ENCODE measurements around the gene IER3.

Gene IER3

DNA sequence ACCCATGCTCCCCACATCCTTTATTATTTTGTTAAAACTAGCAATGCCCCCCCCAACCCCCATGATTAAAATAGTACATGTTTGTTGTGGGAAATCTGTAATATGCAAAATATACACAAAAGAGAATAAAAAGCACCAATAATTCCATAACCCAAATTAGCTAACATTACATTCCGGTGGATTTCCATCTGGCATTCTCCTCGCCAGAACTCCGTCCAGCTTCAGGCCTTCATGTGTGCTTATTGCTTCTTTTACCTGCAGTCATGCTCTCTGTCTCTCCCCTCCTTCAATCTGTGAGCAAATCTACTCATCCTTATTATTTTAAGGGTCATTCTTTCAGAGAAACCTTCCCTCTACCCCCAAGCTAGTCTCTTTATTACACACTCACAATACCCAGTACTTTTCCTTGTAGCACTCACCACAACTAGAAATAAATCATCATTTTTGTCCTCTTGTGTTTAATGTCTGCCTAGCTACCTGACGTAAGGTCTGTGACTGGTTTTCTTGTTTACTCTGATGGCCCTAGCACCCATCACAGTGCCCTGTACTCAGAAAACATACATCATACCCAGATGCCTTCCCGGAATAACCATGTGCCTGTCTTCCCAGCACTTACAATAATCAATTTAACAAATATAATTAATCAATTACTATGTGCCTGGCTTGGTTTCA is 25.6 kb upstream of the IER3 start:
- DNase-seq (ENCODE audit: low spot score) (no peak), ATAC-seq (ENCODE audit: low read depth) (peak; percentile 7; the same call in 1 of the 3 replicates)
- TF ChIP-seq, protein P1, sequence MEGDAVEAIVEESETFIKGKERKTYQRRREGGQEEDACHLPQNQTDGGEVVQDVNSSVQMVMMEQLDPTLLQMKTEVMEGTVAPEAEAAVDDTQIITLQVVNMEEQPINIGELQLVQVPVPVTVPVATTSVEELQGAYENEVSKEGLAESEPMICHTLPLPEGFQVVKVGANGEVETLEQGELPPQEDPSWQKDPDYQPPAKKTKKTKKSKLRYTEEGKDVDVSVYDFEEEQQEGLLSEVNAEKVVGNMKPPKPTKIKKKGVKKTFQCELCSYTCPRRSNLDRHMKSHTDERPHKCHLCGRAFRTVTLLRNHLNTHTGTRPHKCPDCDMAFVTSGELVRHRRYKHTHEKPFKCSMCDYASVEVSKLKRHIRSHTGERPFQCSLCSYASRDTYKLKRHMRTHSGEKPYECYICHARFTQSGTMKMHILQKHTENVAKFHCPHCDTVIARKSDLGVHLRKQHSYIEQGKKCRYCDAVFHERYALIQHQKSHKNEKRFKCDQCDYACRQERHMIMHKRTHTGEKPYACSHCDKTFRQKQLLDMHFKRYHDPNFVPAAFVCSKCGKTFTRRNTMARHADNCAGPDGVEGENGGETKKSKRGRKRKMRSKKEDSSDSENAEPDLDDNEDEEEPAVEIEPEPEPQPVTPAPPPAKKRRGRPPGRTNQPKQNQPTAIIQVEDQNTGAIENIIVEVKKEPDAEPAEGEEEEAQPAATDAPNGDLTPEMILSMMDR (IDR thresholded peaks at IDR 0.05; ENCODE audit: poor library complexity, severe bottlenecking), result no peak
- Histone ChIP-seq H3K36me3 (ENCODE audit: low read depth) (no peaks in the 10 kb centered on the region), H3K27ac (ENCODE audit: poor library complexity, severe bottlenecking) (peak overlapping the region; percentile 93), H3K9me3 (ENCODE audit: severe bottlenecking) (peaks cover 2% of the 10 kb centered on the region), H3K27me3 (ENCODE audit: insufficient read depth, poor library complexity, severe bottlenecking) (no peaks in the 10 kb centered on the region), H3K4me1 (ENCODE audit: insufficient read depth, poor library complexity, severe bottlenecking) (peaks cover 21% of the 10 kb centered on the region), H3K4me3 (ENCODE audit: severe bottlenecking) (no peak overlapping the region)

DNA sequence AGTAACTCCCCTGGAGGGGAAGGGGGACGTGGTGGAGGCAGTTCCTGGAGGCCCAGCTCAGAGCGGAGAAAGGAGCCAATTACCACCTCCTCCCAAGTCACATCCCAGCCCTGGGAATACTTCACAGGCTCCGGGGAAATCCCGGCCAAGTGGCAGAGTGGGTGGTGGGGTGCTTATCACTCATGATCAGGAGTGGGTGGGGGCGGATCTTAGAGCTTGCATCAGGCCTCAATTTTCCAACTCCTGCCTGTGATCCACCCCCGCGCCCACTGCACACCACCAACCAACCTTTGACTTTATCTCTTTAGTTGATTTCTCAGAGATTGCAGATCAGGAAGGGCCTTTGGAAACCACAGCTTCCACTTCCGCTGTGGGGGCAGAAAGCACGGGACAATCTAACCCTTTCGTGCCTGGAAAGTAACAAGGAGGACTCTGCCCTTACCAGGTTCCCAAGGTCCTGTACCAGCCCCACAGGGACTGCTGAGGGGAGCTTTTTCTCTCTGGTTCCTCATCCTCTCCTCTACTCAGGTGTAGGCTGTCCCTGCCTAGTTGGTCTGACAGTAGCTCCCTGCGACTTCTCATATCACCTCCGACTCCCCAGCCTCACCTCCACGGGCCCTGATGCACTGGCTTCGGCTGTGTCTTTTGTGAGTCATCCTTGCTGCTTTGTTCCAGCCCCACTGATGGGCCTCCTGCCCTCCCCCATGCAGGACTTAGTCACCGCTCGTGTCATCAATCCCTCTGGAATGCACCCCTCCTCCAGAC is 24.9 kb upstream of the IER3 start:
- TF ChIP-seq, protein P1 (IDR thresholded peaks at IDR 0.05; ENCODE audit: poor library complexity, severe bottlenecking), result no peak
- no peaks in the 10 kb centered on the region for H3K36me3 ChIP-seq (ENCODE audit: low read depth)
- DNase-seq (ENCODE audit: low spot score), result peak; percentile 95
- peaks cover 2% of the 10 kb centered on the region for H3K9me3 ChIP-seq (ENCODE audit: severe bottlenecking)
- H3K27ac ChIP-seq (ENCODE audit: poor library complexity, severe bottlenecking), result peak overlapping the region; percentile 93
- H3K4me3 ChIP-seq (ENCODE audit: severe bottlenecking), result peak overlapping the region; percentile 2
- peak; percentile 91 for ATAC-seq (ENCODE audit: low read depth)
- H3K27me3 ChIP-seq (ENCODE audit: insufficient read depth, poor library complexity, severe bottlenecking), result no peaks in the 10 kb centered on the region
- peaks cover 21% of the 10 kb centered on the region for H3K4me1 ChIP-seq (ENCODE audit: insufficient read depth, poor library complexity, severe bottlenecking)

DNA sequence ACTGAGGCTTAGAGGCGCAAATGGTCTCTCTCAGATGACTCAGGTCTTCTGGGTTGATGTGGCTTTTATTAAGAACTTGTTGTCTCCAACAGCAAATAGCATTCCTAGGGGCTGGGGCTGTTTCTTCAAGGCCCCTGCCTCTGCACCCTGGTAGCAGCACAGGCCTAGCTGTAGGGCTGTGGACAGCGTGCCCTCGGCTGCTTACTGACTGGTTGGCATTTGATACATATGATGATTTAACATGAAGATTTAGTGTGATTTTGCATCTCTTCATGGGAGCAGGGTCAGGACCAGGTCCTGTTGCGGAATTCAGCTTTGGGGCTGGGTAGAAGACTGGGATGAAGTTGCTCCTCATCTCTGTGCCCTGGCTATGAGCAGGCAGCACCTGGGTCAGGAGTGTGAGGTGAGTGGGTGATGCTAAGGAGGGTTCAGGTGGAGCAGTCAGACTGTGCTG is 24.3 kb upstream of the IER3 start:
- Histone ChIP-seq H3K4me3 (ENCODE audit: severe bottlenecking) (no peak overlapping the region), H3K27ac (ENCODE audit: poor library complexity, severe bottlenecking) (peak overlapping the region; percentile 93), H3K27me3 (ENCODE audit: insufficient read depth, poor library complexity, severe bottlenecking) (no peaks in the 10 kb centered on the region), H3K4me1 (ENCODE audit: insufficient read depth, poor library complexity, severe bottlenecking) (peaks cover 27% of the 10 kb centered on the region), H3K9me3 (ENCODE audit: severe bottlenecking) (peaks cover 2% of the 10 kb centered on the region), H3K36me3 (ENCODE audit: low read depth) (no peaks in the 10 kb centered on the region)
- no peak for DNase-seq (ENCODE audit: low spot score)
- ATAC-seq (ENCODE audit: low read depth), result no peak; the same call in 2 of the 3 replicates
- TF ChIP-seq, protein P1 (IDR thresholded peaks at IDR 0.05; ENCODE audit: poor library complexity, severe bottlenecking), result no peak

DNA sequence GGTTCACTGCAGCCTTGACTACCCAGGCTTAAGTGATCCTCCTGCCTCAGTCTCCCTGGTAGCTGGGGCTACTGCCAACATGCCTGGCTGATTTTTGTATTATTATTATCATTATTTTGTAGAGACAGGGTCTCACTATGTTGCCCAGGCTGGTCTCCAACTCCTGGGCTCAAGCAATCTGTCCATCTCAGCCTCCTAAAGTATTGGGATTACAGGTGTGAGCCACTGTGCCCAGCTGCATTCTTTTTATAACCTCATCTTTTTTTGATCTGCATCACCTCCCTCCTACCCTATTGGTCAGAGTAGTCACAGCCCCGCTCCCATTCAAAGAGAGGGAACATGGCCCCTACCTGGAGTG is 23.6 kb upstream of the IER3 start:
- TF ChIP-seq, protein P1 (IDR thresholded peaks at IDR 0.05; ENCODE audit: poor library complexity, severe bottlenecking), result no peak
- ATAC-seq (ENCODE audit: low read depth) (no peak), DNase-seq (ENCODE audit: low spot score) (no peak)
- Histone ChIP-seq H3K27ac (ENCODE audit: poor library complexity, severe bottlenecking) (peak overlapping the region; percentile 93), H3K4me1 (ENCODE audit: insufficient read depth, poor library complexity, severe bottlenecking) (peaks cover 30% of the 10 kb centered on the region), H3K27me3 (ENCODE audit: insufficient read depth, poor library complexity, severe bottlenecking) (no peaks in the 10 kb centered on the region), H3K4me3 (ENCODE audit: severe bottlenecking) (no peak overlapping the region), H3K36me3 (ENCODE audit: low read depth) (no peaks in the 10 kb centered on the region), H3K9me3 (ENCODE audit: severe bottlenecking) (peaks cover 2% of the 10 kb centered on the region)
